ENCODE measurements around the gene ADCYAP1.

The ADCYAP1 gene

DNA sequence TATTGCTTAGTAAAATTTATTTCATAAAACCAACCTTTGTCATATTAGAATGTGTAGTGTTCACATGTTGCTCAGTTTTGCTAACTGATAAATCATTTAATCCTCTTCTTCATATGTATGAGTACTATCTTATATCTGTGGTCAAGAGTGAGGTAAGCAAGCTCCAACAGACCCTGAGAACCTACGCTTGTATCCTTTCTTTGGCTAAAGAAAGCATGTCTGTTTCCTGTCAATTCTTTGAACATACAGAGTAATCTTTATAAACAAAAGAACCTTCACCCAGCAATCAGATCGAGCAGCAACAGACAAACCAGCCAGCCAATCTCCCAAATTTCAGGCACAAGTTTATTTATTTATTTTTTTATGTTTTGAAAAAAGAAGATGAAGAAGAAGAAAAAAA, 6.4 kb downstream of the ADCYAP1 start:
- no peak for DNase-seq

- no peak for DNase-seq
These were observed 6.8 kb downstream of the ADCYAP1 start for GRCh38 chr18:911486-911885.

DNA sequence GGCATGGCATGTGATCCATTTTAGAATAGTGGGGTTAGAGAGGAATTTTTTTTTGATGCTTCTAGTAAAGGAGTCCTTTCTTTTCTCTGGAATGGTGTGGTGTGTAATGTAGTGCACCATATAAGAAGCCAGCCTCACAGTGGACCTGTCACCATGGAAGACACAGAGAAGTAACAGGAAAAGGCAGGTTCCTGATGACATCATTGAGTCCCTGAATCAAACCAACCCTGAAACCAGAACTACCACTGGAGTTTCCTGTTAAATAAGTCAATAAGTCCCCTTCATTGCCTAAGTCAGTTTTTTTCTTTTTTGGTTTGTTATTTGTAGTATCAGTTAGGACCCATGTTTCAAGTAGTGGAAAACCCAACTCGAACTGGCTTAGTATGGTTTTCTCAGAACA, 11.9 kb downstream of the ADCYAP1 start:
- DNase-seq: no peak

- DNase-seq: no peak
These were observed 14.4 kb downstream of the ADCYAP1 start for GRCh38 chr18:919078-919477.

DNA sequence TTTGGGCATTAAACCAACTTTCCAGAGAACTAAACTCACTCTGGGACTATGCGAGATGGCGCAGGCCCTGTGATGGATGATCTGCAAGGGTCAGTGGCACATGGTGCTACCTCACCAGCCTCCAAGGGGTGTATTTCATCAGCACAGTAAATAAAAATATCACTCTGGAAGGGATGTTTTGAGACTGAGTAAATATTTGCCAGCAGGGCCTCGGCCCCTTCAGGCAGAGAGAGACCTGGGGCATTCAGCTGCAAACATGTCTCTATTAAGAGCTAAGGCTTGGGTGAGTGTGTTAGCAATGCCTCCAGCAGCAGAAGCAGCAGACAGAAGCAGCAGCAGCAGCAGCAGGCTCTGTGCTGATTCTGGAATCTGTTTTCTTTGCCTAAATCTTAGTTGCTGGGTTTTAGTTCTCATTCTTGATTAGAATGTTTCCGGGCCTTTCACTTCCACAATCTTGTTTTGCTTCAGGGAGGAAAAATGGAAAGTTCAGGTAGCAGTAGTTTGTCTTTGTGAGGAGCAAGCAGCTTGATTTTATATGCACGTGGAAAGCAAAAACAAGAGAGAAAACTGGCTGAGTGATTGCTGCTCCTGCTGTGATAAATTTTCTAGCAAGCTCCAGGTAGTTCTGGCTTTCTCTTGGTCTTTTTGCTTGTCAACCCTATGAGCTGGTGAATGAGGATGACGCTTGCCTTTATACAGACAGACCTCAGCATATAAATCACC, 18.6 kb downstream of the ADCYAP1 start:
- no peak for DNase-seq

GRCh38 chr18:924987-925386, 20.3 kb downstream of the ADCYAP1 start:
- DNase-seq: no peak

- no peak for DNase-seq
These were observed 22.3 kb downstream of the ADCYAP1 start for GRCh38 chr18:926946-927345.

DNA sequence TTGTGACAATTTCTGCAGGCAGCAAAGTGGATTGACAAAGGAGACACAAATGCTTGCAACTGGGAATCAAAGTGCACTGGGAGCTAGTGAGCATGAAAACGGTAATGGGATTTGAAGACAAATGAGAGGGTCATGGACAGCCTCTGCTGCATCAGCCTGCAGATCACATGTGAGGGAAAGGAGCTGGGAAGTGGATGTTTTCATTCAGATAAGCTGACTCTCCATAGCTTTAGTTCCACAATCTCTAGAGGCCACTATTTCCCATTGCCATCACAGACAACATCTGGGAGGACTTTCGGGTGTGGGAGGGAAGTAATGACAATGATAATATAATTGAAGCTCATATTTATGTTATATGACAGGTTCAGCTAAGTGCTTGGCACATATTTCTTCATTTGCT, 28.4 kb downstream of the ADCYAP1 start:
- no peak for DNase-seq

DNA sequence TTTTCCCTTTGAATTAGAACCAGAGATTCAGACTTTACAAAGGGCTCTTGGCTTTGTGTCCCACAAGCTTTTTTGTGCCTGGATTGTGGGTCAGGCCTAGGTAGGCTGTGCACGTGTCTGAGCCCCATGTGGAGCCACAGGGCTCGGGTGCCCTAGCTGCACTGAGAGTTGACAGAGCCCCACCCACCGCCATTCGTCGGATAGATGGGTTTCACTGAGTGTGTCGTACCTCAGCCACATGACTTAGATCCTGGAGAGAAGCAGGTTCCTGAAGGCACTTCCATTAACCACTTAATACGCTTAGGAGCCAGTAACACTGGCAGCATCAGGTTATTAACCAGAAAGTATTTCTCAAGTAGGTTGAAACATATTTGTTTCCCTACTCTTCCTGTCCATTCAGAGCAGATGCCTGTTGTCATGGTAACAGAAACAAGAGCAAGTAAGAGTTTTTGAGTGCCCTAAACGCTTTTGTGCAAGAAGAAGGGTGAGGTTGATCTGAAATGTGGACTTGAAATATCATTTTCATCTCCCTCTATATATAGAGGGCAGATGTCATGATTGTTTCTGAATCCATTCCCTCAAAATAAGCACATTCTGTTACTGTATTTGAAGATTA, 30.0 kb downstream of the ADCYAP1 start:
- DNase-seq: no peak

DNA sequence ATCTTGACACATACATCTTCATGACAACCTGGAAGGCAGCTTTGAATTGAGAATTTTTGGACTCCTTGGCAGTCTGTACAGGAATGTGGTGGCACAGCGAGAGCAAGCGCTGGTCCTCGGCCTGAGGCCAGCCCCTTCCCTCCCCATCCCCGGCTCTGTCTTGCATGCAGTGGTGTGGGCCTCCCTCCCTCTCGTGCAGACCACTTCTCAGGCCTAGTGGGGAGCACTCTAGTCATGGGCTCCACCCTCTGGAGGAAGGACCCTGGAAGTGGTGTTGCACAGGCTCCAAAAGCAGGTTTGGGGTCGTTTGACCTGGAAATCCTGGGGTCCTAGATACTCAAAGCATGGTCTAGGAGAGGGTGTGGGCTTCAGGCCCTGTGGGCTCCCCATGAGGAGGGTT, 32.3 kb downstream of the ADCYAP1 start:
- no peak for DNase-seq

DNA sequence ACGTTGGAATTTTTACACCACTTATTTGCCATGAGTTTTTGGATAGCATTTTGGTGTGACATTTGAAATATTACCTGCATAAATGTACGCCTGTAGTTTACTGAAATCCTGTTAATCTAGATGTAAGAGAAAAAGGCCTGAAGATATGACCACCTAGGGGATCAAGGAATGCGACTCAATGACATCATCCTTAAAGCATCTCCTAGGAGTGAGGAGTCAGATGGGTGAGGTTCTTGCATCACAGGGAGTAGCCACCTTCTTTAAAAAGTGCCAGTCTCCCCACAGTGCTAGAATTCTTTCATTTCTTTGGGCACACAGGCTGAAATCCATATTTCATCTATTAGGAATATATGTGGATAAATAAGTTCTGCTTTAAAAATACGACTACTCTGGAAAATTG, 34.5 kb downstream of the ADCYAP1 start:
- DNase-seq: no peak

- DNase-seq: no peak
These were observed 35.3 kb downstream of the ADCYAP1 start for GRCh38 chr18:939958-940357.

DNA sequence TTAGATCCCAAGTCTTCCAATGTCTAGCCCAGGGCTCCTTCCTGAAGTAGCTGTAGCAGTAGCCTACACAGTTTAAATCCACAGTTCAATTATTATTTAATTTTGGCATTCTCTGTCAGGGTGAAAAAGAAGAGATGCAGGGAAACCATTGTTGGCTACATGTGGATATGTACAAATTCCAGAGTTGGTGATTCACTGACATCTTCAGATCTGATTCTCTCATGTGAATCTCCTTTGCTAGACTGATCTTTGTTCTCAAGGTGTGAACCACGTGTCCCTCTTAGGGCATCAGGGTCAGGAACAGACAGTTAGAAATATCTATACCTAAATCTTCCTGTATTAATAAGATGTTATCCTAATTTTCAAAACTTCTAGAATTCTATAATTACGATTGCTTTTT, 36.7 kb downstream of the ADCYAP1 start:
- DNase-seq: no peak

- no peak for DNase-seq
These were observed 39.8 kb downstream of the ADCYAP1 start for GRCh38 chr18:944440-944839.

DNA sequence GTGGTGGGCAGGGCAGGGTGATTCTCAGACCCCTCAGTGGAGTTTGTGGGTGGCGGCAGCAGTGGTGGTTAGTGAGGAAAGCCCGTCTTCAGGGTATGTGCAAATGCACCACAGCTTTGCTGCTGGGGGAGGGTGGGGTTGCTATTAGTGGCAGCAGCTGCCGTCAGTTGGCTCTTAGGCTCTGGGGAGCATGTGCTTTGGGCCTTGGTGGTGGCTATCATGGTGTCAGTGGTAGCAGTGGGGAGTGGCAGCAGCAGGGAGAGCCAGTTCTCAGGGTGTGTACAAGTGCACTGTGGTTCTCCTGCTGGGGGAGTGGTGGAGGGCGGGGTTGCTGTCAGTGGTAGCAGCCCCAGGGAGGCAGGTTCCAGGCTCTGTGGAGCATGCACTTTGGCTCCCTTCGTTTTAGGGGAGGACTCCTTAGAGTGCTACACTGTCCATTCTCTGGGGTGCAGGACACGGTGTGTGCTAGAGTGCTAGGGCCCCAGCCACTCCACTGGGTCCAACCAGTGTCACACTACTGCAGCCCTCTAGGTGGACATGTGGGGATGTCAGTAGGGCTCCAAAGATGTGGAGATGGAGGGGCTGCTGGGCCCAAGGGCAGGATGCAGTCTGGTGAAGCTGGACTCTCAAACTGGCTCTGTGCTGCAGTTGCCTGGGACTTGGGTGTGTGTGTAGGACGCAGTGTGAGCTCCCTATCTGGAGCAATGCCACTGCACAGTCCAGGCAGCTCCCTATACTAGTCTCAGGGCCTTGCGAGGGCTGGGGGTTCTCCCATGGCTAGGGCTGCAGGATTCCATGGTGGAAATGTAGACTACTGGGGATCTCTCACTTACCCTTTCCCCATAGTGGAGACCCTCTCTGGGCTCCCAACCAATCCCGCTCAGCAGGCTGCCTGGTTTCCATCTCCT, 45.3 kb downstream of the ADCYAP1 start:
- no peak for DNase-seq

- no peak for DNase-seq
These were observed 46.3 kb downstream of the ADCYAP1 start for GRCh38 chr18:950882-951495.

- DNase-seq: no peak
These were observed 50.9 kb downstream of the ADCYAP1 start for GRCh38 chr18:955384-956066.

- DNase-seq: no peak
These were observed 53.2 kb downstream of the ADCYAP1 start for GRCh38 chr18:957829-958228.

- DNase-seq: no peak
These were observed 55.2 kb downstream of the ADCYAP1 start for GRCh38 chr18:959854-960253.

Data from left hindlimb (tissue), 1 donor.